H7 (cell line): Measurements from ENCODE around the gene OBSCN. TPM values are rescaled to one million over a fixed set of nuclear protein-coding genes. Genes with fewer than 3 reads are reported as not detected.

Experiments
- DNase-seq: peaks from one replicate; pipeline ENCODE4 v3.0.0; 2012
- H3K27me3 ChIP-seq: 2 replicates; pipeline ENCODE4 v1.6.0; 2011; ENCODE audit warnings: mild to moderate bottlenecking, low read length; ENCODE audit not compliant: control insufficient read depth, insufficient read depth
- H3K36me3 ChIP-seq: replicated peaks from 2 replicates; pipeline ENCODE4 v1.5.1; 2011; ENCODE audit warnings: low read length; ENCODE audit not compliant: control insufficient read depth, insufficient read depth
- H3K4me3 ChIP-seq: 2 replicates; pipeline ENCODE4 v1.5.1; 2011; ENCODE audit warnings: low read depth, mild to moderate bottlenecking, control low read depth, low read length, moderate library complexity; ENCODE audit not compliant: insufficient read depth
- total RNA-seq: library from RNA; depleted of rRNA; stranded (reverse); fragments of >200 nt; shearing (Covaris generic); gene quantifications from 2 replicates; pipeline ENCODE4 v1.2.3, GENCODE V29; 2014

Gene OBSCN
- total RNA-seq, 1 experiment from 2014 or later: 18.9 TPM

DNA sequence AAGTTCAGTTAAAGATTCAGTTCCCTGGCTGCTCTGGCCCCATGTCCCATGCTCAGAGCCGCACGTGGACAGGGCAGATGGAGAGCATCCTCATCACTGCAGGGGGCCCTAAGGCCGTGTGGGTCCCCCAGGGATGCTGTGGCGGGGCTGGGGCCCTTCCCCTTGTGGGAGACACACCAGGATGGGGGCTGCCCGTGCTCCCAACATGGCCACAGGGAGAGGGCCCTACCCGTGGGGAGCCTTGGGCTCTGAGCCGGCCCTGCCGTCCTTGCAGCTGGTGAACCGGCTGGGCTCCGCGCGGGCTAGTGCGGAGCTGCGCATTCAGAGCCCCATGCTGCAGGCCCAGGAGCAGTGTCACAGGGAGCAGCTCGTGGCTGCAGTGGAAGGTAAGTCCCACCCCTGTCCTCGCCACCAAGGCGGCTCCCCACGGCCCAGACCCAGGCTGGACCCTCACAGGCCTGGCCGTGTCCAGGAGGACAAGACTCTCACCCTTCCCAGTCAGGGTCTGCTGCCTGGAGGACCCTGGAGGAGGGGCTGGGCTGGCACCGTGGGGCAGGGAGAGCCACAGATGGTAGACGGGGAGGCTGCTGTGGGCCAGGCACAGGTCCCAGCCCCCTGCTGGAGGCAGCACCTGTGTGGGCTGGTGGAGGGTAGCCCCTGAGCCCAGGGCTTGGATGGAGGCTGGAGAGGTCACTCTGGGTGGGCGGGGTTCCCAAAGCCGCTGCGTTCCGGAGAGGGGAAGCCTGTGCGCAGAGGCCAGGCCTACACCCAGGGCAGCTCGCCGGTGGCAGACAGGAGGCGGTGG is 145.0 kb downstream of the OBSCN start:
- Histone ChIP-seq H3K27me3 (no peaks in the 10 kb centered on the region), H3K4me3 (no peak overlapping the region), H3K36me3 (no peaks in the 10 kb centered on the region)
- DNase-seq: no peak

DNA sequence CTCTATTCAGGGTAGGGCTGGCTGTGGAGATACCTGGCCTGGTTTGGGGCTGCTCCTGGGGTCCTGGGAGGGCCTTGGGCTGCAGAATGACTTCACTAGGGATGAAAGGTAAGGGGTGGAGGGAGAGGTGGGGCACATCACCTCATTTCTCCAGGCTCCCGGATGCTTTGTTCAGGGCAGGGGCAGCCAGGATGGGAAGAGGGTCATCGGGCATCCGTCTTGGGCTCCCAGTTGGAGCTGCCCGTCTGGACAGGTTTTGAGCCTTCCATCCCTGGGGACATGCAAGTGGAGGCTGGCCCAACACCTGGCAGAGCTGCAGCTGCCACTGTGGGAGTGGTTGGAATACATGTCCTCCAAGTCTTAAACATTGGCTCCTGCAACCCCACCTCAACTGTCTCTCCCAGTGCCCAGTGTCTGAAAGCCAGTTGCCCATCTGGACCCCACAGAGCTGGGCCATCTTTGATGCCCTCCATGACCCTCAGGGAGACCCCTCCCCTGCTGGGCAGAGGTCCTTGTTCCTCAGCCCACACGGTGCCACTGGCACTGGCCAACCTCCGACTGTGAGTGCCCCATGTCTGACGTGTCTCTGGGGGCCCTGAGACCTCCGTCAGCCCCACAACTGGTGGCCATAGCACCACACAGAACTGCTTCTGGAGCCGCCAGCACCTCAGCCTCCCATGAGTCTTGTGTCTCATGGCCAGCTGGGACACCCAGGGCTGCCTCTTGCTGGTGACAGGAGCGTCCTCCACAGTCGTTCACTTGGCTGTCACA is 145.9 kb downstream of the OBSCN start:
- H3K27me3 ChIP-seq: no peaks in the 10 kb centered on the region
- H3K36me3 ChIP-seq: no peaks in the 10 kb centered on the region
- H3K4me3 ChIP-seq: no peak overlapping the region
- no peak for DNase-seq

DNA sequence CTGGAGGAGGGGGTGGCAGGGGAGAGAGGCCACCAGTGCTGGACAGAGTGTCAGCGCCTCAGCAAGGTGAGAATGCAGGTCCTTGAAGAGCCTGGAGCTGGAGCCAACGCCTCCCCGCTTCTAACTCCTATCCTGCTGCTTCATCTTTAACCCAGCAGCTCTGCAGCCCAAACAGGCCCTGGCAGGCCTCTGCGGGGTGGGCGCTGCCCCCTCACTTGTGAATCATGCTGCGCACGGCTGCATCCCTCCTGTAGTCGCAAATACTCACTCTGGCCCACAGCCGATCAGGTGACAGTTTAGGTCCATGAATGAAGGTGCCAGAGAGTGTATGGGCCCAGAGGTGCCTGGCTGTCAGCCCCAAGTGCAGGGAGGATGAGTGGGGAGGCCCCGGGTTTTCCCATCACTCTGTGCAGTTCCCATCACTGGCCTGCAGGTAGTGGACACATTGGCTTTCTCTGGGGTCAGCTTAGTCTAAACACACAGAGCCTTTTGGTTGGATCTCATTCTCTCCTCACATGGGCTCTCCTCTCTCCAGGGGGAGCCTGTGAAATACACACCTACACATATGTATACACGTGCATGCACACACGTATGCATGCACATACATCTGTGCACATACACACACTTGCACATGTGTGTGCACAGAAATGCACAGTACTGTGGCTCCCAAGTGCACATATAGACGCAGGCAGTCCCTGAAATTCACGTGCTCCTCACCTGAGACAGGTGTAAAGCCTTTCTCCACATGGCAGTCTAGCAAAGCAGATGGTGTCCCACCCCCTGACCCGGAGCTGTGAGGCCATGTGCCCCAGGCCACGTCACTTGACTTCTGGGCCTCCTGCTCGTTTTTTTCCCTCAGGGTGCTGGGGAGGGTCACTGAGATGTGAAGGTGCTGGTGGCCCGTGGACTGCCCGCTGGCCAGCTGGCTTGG is 146.8 kb downstream of the OBSCN start:
- Histone ChIP-seq H3K4me3 (no peak overlapping the region), H3K36me3 (no peaks in the 10 kb centered on the region), H3K27me3 (no peaks in the 10 kb centered on the region)
- DNase-seq: no peak

DNA sequence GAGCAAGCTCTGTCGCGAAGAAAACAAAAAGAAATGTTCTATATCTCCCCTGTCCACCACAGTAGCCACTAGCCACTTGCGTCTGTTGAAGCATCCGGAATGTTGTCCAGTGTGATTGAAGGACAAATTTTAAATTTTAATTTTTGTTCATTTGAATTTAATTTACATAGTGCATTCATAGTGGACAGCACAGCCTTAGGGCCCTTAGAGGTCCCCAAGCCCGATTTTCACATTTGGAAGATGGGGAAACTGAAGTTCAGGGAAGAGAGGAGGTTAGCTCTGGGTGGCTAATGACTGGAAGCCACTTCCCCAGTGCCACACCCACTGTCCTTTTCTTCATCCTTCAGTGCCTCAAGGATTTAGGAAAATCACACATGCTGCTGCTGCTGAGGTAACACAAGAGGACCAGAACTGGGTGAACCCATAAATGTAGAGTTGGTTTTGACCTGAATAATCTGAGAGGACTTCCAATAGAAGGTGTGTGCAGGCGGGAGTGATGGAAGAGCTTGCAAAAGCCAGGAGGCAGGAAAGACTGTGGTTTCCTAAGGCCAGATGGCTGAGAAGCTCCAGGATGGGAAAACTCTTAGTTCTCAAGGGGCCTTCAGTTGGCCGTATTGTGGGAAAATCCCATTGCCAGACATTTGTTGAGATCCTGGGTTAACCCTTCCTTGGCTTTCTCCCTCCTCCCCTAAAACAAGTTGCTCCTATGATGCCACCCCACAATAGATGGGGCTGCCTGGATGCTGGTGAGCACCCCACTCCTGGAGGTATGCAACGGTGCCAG is 149.2 kb downstream of the OBSCN start:
- no peaks in the 10 kb centered on the region for H3K27me3 ChIP-seq
- no peak for DNase-seq
- H3K36me3 ChIP-seq: no peaks in the 10 kb centered on the region
- no peak overlapping the region for H3K4me3 ChIP-seq

GRCh38 chr1:228358039-228358763 is 150.4 kb downstream of the OBSCN start:
- H3K36me3 ChIP-seq: no peaks in the 10 kb centered on the region
- H3K27me3 ChIP-seq: no peaks in the 10 kb centered on the region
- no peak for DNase-seq
- H3K4me3 ChIP-seq: no peak overlapping the region

GRCh38 chr1:228358764-228359612 is 151.1 kb downstream of the OBSCN start:
- Histone ChIP-seq H3K36me3 (no peaks in the 10 kb centered on the region), H3K27me3 (no peaks in the 10 kb centered on the region), H3K4me3 (no peak overlapping the region)
- DNase-seq: no peak

DNA sequence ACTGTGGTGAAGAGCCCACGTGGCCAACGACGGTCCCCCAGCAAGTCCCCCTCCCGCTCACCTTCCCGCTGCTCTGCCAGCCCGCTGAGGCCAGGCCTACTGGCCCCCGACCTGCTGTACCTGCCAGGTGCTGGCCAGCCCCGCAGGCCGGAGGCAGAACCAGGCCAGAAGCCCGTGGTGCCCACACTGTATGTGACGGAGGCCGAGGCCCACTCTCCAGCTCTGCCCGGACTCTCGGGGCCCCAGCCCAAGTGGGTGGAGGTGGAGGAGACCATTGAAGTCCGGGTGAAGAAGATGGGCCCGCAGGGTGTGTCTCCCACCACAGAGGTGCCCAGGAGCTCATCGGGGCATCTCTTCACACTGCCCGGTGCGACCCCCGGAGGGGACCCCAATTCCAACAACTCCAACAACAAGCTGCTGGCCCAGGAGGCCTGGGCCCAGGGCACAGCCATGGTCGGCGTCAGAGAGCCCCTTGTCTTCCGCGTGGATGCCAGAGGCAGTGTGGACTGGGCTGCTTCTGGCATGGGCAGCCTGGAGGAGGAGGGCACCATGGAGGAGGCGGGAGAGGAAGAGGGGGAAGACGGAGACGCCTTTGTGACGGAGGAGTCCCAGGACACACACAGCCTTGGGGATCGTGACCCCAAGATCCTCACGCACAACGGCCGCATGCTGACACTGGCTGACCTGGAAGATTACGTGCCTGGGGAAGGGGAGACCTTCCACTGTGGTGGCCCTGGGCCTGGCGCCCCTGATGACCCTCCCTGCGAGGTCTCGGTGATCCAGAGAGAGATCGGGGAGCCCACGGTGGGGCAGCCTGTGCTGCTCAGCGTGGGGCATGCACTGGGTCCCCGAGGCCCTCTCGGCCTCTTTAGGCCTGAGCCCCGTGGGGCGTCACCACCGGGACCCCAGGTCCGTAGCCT is 152.0 kb downstream of the OBSCN start:
- no peaks in the 10 kb centered on the region for H3K36me3 ChIP-seq
- H3K27me3 ChIP-seq: no peaks in the 10 kb centered on the region
- no peak overlapping the region for H3K4me3 ChIP-seq
- DNase-seq: no peak

GRCh38 chr1:228360533-228361313 is 152.9 kb downstream of the OBSCN start:
- Histone ChIP-seq H3K4me3 (no peak overlapping the region), H3K27me3 (no peaks in the 10 kb centered on the region), H3K36me3 (no peaks in the 10 kb centered on the region)
- no peak for DNase-seq

- H3K36me3 ChIP-seq: no peaks in the 10 kb centered on the region
- no peaks in the 10 kb centered on the region for H3K27me3 ChIP-seq
- no peak overlapping the region for H3K4me3 ChIP-seq
- no peak for DNase-seq
Measured at GRCh38 chr1:228361314-228362140, 153.7 kb downstream of the OBSCN start.

DNA sequence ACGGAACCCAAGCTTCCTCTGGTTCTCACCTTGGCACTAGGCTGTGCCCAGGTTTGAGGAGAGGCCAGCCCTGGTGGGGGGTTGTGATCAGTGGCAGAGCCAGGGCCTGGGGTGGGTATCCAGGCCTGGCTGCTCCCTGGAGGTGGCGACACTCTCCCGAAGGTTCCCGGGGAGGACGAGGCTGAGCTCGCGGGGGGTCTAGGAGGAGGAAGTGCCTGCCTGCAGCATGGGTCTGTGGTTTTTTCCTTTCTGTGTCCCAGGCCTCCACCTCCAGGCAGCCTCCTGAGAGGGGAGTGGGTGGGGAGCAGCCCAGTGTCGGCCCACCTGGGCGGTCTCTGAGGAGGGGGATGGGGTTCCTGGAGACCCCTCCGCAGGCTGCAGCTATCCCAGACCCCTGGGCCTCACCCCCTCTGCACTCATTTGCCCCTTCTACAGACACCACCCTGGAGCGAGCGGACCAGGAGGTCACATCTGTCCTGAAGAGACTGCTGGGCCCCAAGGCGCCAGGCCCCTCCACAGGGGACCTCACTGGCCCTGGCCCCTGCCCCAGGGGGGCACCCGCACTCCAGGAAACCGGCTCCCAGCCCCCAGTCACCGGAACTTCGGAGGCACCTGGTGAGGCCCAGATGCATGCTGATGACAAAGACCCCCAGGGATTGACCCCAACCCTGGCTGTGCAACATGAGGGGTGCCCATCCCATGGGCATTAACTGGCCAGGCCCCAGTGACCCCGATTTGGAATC is 154.5 kb downstream of the OBSCN start:
- no peaks in the 10 kb centered on the region for H3K27me3 ChIP-seq
- no peak for DNase-seq
- H3K36me3 ChIP-seq: no peaks in the 10 kb centered on the region

More for the DNA sequence above, 154.5 kb downstream of the OBSCN start:
- H3K4me3 ChIP-seq: no peak overlapping the region
